Prostate gland (tissue), 2 donors: Measurements from ENCODE around the gene RPL3. TPM values are rescaled to one million over a fixed set of nuclear protein-coding genes. Genes with fewer than 3 reads are reported as not detected.

Source experiments
- DNase-seq: peaks from one replicate; pipeline ENCODE4 v3.0.0-alpha.2; 2019; ENCODE audit warnings: low spot score
- H3K27ac ChIP-seq, 2 donors: fragments of 200-600 bp; sonication (generic); 2 replicates each; pipeline ENCODE4 v1.5.1; 2017 to 2019
- H3K27me3 ChIP-seq: fragments of 200-600 bp; sonication (generic); replicated peaks from 2 replicates; pipeline ENCODE4 v1.5.1; 2019; ENCODE audit not compliant: insufficient read depth
- H3K36me3 ChIP-seq, 2 donors: fragments of 200-600 bp; sonication (generic); 1 replicate in 1 of 2; 2 replicates in 1 of 2; pipeline versions ENCODE4 v1.5.1 to v1.8.1; 2017 to 2019
- H3K4me1 ChIP-seq: fragments of 200-600 bp; sonication (generic); replicated peaks from 2 replicates; pipeline ENCODE4 v1.5.1; 2019
- H3K4me3 ChIP-seq, 2 donors: fragments of 200-600 bp; sonication (generic); 2 replicates each; pipeline ENCODE4 v1.5.1; 2017 to 2019
- H3K9me3 ChIP-seq: fragments of 200-600 bp; sonication (generic); 2 replicates; pipeline ENCODE4 v1.5.1; 2017
- CTCF ChIP-seq, 4 experiments: fragments of 200-600 bp in 2 of 4; fragments of 450-650 bp in 2 of 4; sonication (generic) in 2 of 4; IDR thresholded peaks; 1 replicate in 3 of 4; 2 replicates in 1 of 4; pipeline ENCODE4 v1.5.1; 2016 to 2019; ENCODE audit warnings: antibody characterized with exemption in 4 of 4, mild to moderate bottlenecking in 2 of 4, moderate library complexity in 2 of 4
- POLR2A ChIP-seq: fragments of 450-650 bp; IDR thresholded peaks from one replicate; pipeline ENCODE4 v1.6.1; 2016; ENCODE audit warnings: antibody characterized with exemption, mild to moderate bottlenecking
- POLR2AphosphoS5 ChIP-seq: sonication (generic); formaldehyde crosslinking; IDR thresholded peaks from one replicate; pipeline ENCODE4 v1.6.1; 2017; ENCODE audit warnings: antibody characterized with exemption
- WGBS: methylation state at CpG from one replicate; pipeline ENCODE4 v1.1.5; 2018; 5-methylcytosine and 5-hydroxymethylcytosine counted together
- intact Hi-C: fragments of 100-400 bp; cut with DNase I; formaldehyde crosslinking; loops from one replicate; pipeline ENCODE4 v1.14.2; 2022
- total RNA-seq, 2 donors: library from RNA; depleted of rRNA; stranded (reverse); fragments of >200 nt; gene quantifications; one replicate each; pipeline ENCODE4 v1.1.0, GENCODE V29; 2016

The RPL3 gene
- total RNA-seq, 2 donors from 2014 or later, result 2,375 to 2,654 TPM

- DNase-seq, result no peak
- no peaks in the 10 kb centered on the region for H3K27me3 ChIP-seq
- TF ChIP-seq POLR2AphosphoS5, result no peak
- no peak for TF ChIP-seq POLR2A
- TF ChIP-seq CTCF (IDR thresholded peaks at IDR 0.05), result no peak
- no peaks in the 10 kb centered on the region for H3K9me3 ChIP-seq
- intact Hi-C loops, result no loop called here
- WGBS, result 32% methylated on average over 18 of the region's 18 CpGs
- H3K36me3 ChIP-seq, result no peaks in the 10 kb centered on the region
- H3K27ac ChIP-seq, result peak overlapping the region; percentile 19 to 38
- peaks cover 10% of the 10 kb centered on the region for H3K4me1 ChIP-seq
- no peak overlapping the region for H3K4me3 ChIP-seq
Measured at GRCh38 chr22:39297490-39298240, 21.8 kb downstream of the RPL3 start.

- WGBS, result 32% methylated on average over 19 of the region's 19 CpGs
- intact Hi-C loops, result no loop called here
- Histone ChIP-seq H3K36me3 (no peaks in the 10 kb centered on the region), H3K4me3 (no peak overlapping the region), H3K9me3 (no peaks in the 10 kb centered on the region), H3K27me3 (no peaks in the 10 kb centered on the region), H3K4me1 (peaks cover 16% of the 10 kb centered on the region), H3K27ac (peak overlapping the region; percentile 19 to 38)
- no peak for DNase-seq
- TF ChIP-seq POLR2AphosphoS5 (no peak), POLR2A (no peak), CTCF (IDR thresholded peaks at IDR 0.05) (no peak)
Measured at GRCh38 chr22:39296981-39297489, 22.4 kb downstream of the RPL3 start.

- H3K4me1 ChIP-seq, result peaks cover 19% of the 10 kb centered on the region
- intact Hi-C loops, result no loop called here
- no peaks in the 10 kb centered on the region for H3K27me3 ChIP-seq
- H3K36me3 ChIP-seq, result no peaks in the 10 kb centered on the region
- TF ChIP-seq POLR2A (no peak), CTCF (IDR thresholded peaks at IDR 0.05) (no peak), POLR2AphosphoS5 (no peak)
- 78% methylated on average over 6 of the region's 6 CpGs for WGBS
- H3K4me3 ChIP-seq, result no peak overlapping the region
- no peaks in the 10 kb centered on the region for H3K9me3 ChIP-seq
- peak overlapping the region in 1 of 2 donors; percentile 19 for H3K27ac ChIP-seq
- no peak for DNase-seq
Measured at GRCh38 chr22:39296535-39296934, 22.9 kb downstream of the RPL3 start.

- Histone ChIP-seq H3K27ac (peak overlapping the region in 1 of 2 donors; percentile 32), H3K27me3 (no peaks in the 10 kb centered on the region), H3K36me3 (no peaks in the 10 kb centered on the region), H3K4me1 (peaks cover 23% of the 10 kb centered on the region), H3K4me3 (no peak overlapping the region), H3K9me3 (no peaks in the 10 kb centered on the region)
- TF ChIP-seq CTCF (IDR thresholded peaks at IDR 0.05), result no peak
- TF ChIP-seq POLR2A, result no peak
- TF ChIP-seq POLR2AphosphoS5, result no peak
- intact Hi-C loops, result no loop called here
- no peak for DNase-seq
- 86% methylated on average over 17 of the region's 17 CpGs for WGBS
Measured at GRCh38 chr22:39294571-39295468, 24.6 kb downstream of the RPL3 start.
